Tibial nerve (tissue), 4 donors: ENCODE data around the gene SPC24. TPM values are rescaled to one million over a fixed set of nuclear protein-coding genes. Genes with fewer than 3 reads are reported as not detected.

Source experiments
- DNase-seq, 2 donors: peaks; one replicate each; pipeline ENCODE4 v3.0.0-alpha.2; 2019; ENCODE audit warnings: low spot score in 2 of 2
- H3K27ac ChIP-seq, 4 donors: fragments of 200-600 bp; sonication (generic) in 3 of 4; one replicate each; pipeline ENCODE4 v1.5.1; 2017 to 2019; ENCODE audit warnings: mild to moderate bottlenecking in 1 of 4
- H3K27me3 ChIP-seq, 2 donors: fragments of 200-600 bp; sonication (generic) in 1 of 2; one replicate each; pipeline versions ENCODE4 v1.5.1 to v1.6.0; 2017 to 2019
- H3K36me3 ChIP-seq, 3 donors: fragments of 200-600 bp; sonication (generic); one replicate each; pipeline ENCODE4 v1.5.1; 2018 to 2019
- H3K4me1 ChIP-seq, 4 donors: fragments of 200-600 bp; sonication (generic) in 3 of 4; one replicate each; pipeline ENCODE4 v1.5.1; 2017 to 2019
- H3K4me3 ChIP-seq, 4 donors: fragments of 200-600 bp; sonication (generic) in 3 of 4; one replicate each; pipeline ENCODE4 v1.5.1; 2017 to 2019; ENCODE audit warnings: mild to moderate bottlenecking in 1 of 4, moderate library complexity in 1 of 4
- H3K9me3 ChIP-seq, 4 donors: fragments of 200-600 bp; sonication (generic) in 3 of 4; one replicate each; pipeline ENCODE4 v1.5.1; 2017 to 2019
- EP300 ChIP-seq, 2 donors: sonication (generic); formaldehyde crosslinking; IDR thresholded peaks; one replicate each; pipeline ENCODE4 v1.6.1; 2017; ENCODE audit warnings: antibody characterized with exemption in 2 of 2, mild to moderate bottlenecking in 1 of 2
- POLR2A ChIP-seq, 2 donors: fragments of 450-650 bp; IDR thresholded peaks; one replicate each; pipeline ENCODE4 v1.6.1; 2017; ENCODE audit warnings: antibody characterized with exemption in 2 of 2, mild to moderate bottlenecking in 2 of 2, moderate library complexity in 2 of 2
- WGBS, 2 donors: methylation state at CpG; one replicate each; pipeline ENCODE4 v1.1.5; 2018; 5-methylcytosine and 5-hydroxymethylcytosine counted together
- total RNA-seq, 4 donors: library from RNA; depleted of rRNA; stranded (reverse); fragments of >200 nt; gene quantifications; one replicate each; pipeline ENCODE4 v1.1.0, GENCODE V29; 2016
- TF ChIP-seq, protein P1 (sequence below), 5 experiments: fragments of 200-600 bp in 3 of 5; fragments of 450-650 bp in 2 of 5; sonication (generic) in 3 of 5; IDR thresholded peaks; one replicate each; pipeline ENCODE4 v1.5.1; 2016 to 2019; ENCODE audit warnings: antibody characterized with exemption in 5 of 5, mild to moderate bottlenecking in 3 of 5, moderate library complexity in 2 of 5

SPC24 gene
- total RNA-seq, 4 donors from 2014 or later: 2.6 to 20.4 (median 4.4) TPM

DNA sequence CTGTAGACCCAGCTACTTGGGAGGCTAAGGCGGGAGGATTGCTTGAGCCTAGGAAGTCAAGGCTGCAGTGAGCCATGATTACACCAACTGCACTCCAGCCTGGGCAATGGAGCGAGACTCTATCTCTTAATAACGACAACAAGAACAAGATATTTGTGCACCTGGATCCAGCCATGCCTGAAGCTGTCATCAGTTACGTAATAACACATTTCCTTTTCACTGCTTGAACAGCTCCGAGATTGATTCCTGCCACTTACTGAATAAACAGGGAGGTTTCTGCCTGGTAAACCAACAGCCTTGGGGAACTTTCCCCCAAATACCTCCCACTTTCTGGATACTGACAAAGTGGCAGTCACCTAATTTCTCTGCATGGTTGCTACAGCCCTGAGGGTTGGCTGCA is 36.4 kb upstream of the SPC24 start:
- TF ChIP-seq EP300 (IDR thresholded peaks at IDR 0.05) (no peak), POLR2A (IDR thresholded peaks at IDR 0.05) (no peak)
- TF ChIP-seq, protein P1, sequence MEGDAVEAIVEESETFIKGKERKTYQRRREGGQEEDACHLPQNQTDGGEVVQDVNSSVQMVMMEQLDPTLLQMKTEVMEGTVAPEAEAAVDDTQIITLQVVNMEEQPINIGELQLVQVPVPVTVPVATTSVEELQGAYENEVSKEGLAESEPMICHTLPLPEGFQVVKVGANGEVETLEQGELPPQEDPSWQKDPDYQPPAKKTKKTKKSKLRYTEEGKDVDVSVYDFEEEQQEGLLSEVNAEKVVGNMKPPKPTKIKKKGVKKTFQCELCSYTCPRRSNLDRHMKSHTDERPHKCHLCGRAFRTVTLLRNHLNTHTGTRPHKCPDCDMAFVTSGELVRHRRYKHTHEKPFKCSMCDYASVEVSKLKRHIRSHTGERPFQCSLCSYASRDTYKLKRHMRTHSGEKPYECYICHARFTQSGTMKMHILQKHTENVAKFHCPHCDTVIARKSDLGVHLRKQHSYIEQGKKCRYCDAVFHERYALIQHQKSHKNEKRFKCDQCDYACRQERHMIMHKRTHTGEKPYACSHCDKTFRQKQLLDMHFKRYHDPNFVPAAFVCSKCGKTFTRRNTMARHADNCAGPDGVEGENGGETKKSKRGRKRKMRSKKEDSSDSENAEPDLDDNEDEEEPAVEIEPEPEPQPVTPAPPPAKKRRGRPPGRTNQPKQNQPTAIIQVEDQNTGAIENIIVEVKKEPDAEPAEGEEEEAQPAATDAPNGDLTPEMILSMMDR (IDR thresholded peaks at IDR 0.05): no peak
- 86 to 88% methylated on average over 5 of the region's 5 CpGs for WGBS, 2 donors
- peaks cover 0 to 99% (median 49%) of the 10 kb centered on the region in 4 donors for H3K4me1 ChIP-seq

DNA sequence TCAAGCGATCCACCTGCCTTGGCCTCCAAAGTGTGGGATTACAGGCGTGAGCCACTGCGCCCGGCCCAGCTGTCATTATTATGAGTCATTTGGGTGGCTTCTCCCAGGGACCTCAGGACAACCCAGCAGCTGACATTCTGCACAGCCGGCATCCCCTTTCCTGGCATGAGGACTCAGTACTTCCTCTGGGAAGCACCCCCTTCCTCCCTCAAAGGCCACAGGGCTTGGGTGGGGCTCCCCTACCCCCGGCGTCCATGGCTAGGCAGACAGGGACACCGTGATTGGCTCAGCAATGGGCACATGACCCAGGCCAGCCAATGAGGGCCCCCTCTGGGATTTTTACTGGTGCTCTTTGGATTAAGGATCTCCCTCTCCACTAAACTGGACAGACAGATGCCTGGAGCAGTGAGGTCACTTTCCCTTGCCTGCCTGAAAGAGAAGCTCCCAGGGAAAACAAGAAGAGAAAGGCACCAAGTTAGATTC is 35.7 kb upstream of the SPC24 start:
- peaks cover 0 to 99% (median 50%) of the 10 kb centered on the region in 4 donors for H3K4me1 ChIP-seq
- TF ChIP-seq POLR2A (IDR thresholded peaks at IDR 0.05) (no peak), EP300 (IDR thresholded peaks at IDR 0.05) (peak in 1 of 2 donors; percentile 36)
- TF ChIP-seq, protein P1 (IDR thresholded peaks at IDR 0.05): no peak
- no peaks in the 10 kb centered on the region for H3K27me3 ChIP-seq
- peak overlapping the region; percentile 15 to 58 (median 42) for H3K27ac ChIP-seq
- DNase-seq: peak; percentile 53 to 57
- WGBS, 2 donors: 37 to 53% methylated on average over 7 of the region's 8 CpGs
- peaks cover 0 to 82% (median 16%) of the 10 kb centered on the region in 3 donors for H3K36me3 ChIP-seq
- no peak overlapping the region for H3K4me3 ChIP-seq
- H3K9me3 ChIP-seq: no peaks in the 10 kb centered on the region

More for the DNA sequence above, 36.4 kb upstream of the SPC24 start:
- Histone ChIP-seq H3K36me3 (peaks cover 0 to 76% (median 16%) of the 10 kb centered on the region in 3 donors), H3K27ac (peak overlapping the region in 3 of 4 donors; percentile 26 to 58 (median 58)), H3K27me3 (no peaks in the 10 kb centered on the region), H3K9me3 (no peaks in the 10 kb centered on the region), H3K4me3 (no peak overlapping the region)
- DNase-seq: no peak

DNA sequence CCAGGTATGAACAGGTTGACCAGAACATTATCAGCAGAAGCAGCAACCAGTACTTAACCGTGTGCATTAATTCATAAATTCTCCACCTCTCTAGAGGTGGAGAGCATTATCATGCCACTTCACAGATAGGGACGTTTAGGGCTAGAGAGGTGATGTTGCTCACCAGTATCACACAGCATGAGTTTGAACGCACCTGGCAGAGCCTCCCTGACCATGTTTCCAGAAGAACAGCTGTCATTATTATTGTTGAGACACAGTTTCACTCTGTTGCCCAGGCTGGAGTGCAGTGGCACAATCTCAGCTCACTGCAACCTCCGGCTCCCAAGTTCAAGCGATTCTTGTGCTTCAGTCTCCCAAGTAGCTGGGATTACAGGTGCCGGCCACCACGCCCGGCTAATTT is 34.9 kb upstream of the SPC24 start:
- Histone ChIP-seq H3K4me1 (peaks cover 0 to 99% (median 51%) of the 10 kb centered on the region in 4 donors), H3K27ac (peak overlapping the region; percentile 15 to 58 (median 50)), H3K9me3 (no peaks in the 10 kb centered on the region), H3K36me3 (peaks cover 0 to 90% (median 16%) of the 10 kb centered on the region in 3 donors), H3K27me3 (no peaks in the 10 kb centered on the region), H3K4me3 (no peak overlapping the region)
- TF ChIP-seq POLR2A (IDR thresholded peaks at IDR 0.05) (no peak), EP300 (IDR thresholded peaks at IDR 0.05) (no peak)
- TF ChIP-seq, protein P1 (IDR thresholded peaks at IDR 0.05): no peak
- 69 to 87% methylated on average over 8 of the region's 8 CpGs for WGBS, 2 donors
- no peak for DNase-seq

DNA sequence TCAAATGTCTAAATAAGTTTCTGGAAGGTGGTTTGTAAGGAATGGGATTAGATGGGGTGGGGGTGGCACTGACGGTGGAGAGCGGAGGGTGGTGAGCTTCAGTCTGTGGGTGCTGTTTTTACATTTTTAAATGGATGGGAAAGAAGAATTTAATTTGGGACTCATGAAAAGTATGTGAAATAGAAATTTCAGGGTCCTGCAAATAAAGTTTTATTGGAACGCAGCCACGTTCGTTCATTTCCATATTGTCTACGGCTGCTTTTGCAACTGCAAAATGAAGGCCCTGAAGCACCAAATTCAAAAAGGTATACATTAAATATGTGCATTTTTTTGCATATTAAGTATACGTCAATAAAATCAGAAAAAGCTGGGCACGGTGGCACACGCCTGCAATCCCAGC is 31.9 kb upstream of the SPC24 start:
- Histone ChIP-seq H3K4me3 (no peak overlapping the region), H3K4me1 (peaks cover 0 to 89% (median 25%) of the 10 kb centered on the region in 4 donors), H3K36me3 (peaks cover 0 to 87% (median 3%) of the 10 kb centered on the region in 3 donors), H3K9me3 (peaks cover 0 to 2% (median 0%) of the 10 kb centered on the region in 4 donors), H3K27me3 (no peaks in the 10 kb centered on the region), H3K27ac (peak overlapping the region in 2 of 4 donors; percentile 68 to 75)
- TF ChIP-seq EP300 (IDR thresholded peaks at IDR 0.05) (no peak), POLR2A (IDR thresholded peaks at IDR 0.05) (no peak)
- DNase-seq: no peak
- 88 to 89% methylated on average over 9 of the region's 9 CpGs for WGBS, 2 donors

DNA sequence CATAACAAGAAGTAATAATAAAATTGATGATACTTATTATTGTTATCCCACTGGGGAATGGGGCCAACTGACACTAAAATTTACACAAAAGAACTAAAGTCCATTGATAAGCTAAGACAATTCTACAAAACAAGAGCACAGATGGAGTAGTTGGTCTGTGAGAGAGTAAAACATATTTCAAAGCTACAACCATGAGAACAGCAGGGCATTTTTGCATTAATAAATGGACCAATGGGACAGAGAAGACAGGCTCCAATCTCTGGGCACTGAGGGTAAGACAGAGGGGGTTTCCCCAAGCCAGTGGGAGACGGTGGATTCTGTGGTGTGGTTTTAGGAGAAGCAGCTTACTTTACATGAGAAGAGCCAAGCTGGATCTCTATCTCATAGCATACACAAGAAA is 27.4 kb upstream of the SPC24 start:
- peaks cover 0 to 73% (median 0%) of the 10 kb centered on the region in 3 donors for H3K36me3 ChIP-seq
- TF ChIP-seq EP300 (IDR thresholded peaks at IDR 0.05): no peak
- TF ChIP-seq, protein P1 (IDR thresholded peaks at IDR 0.05): no peak
- TF ChIP-seq POLR2A (IDR thresholded peaks at IDR 0.05): no peak
- 92 to 100% methylated on average over 1 of the region's 1 CpG for WGBS, 2 donors
- peak overlapping the region in 1 of 4 donors; percentile 0 for H3K27ac ChIP-seq
- no peaks in the 10 kb centered on the region for H3K27me3 ChIP-seq
- peaks cover 0 to 86% (median 20%) of the 10 kb centered on the region in 4 donors for H3K4me1 ChIP-seq
- no peak overlapping the region for H3K4me3 ChIP-seq
- no peak for DNase-seq
- H3K9me3 ChIP-seq: peaks cover 0 to 2% (median 0%) of the 10 kb centered on the region in 4 donors
